GM19468 (cell line): ENCODE results near the gene CSTPP1.
"Not testable (repeated sequence)": the region's sequence is repeated elsewhere in the genome, so short reads cannot be mapped to it uniquely, and the experiment has no call there.

Experiments
- ATAC-seq: cut with Tn5 transposase; IDR thresholded peaks from one replicate; pipeline ENCODE4 v1.9.1; 2021; ENCODE audit warnings: mild to moderate bottlenecking, moderate library complexity, moderate number of reproducible peaks; ENCODE audit not compliant: unreplicated experiment; ENCODE audit errors: extremely low read depth

The CSTPP1 gene

DNA sequence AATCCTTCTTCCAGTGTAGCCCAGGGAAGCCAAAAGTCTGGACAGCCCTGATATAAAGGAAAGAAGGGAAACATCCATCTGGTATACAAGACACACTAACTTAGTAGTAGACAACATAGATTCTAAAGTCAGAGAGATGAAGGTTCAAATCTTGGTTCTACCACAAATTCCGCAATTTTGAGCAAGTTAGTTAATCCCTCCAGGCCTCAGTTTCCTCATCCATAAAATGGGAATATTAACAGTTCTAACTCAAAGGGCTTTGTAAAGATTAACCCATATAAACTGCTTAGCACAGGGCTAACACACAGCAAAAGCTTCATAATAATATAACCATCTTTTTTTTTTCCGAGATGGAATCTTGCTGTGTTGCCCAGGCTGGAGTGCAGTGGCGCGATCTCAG is 29.0 kb upstream of the CSTPP1 start:
- ATAC-seq, result no peak

DNA sequence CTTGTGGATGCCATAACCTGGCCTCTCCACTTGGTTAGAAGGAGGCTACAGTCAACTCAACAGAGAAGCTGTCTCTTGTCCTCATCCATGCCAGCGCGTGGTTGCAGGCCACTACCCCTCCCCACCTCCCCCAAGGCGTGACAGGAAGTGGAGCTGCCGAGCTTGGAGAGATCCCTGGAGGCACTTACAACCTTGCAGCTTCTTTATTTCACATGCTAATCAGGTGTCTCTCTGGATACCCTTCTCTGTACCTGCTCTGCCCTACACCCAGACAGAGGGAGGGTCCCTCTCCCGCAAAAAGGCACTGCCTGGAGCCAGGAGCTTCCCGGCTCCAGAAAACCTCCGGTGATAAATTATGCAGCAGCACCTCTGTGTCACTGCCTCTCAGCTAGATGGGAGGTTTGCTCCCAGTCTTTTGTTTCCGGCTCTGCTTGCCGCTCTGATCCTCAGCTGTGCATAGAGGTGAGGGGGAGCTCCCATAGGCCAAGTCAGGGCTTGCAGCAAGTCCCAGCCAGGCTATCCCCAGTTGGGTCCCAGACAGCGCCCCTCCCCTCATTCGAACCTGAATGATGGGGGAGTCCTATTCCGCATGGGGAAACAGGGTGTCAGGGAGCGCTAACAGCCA is 23.9 kb upstream of the CSTPP1 start:
- no peak for ATAC-seq

DNA sequence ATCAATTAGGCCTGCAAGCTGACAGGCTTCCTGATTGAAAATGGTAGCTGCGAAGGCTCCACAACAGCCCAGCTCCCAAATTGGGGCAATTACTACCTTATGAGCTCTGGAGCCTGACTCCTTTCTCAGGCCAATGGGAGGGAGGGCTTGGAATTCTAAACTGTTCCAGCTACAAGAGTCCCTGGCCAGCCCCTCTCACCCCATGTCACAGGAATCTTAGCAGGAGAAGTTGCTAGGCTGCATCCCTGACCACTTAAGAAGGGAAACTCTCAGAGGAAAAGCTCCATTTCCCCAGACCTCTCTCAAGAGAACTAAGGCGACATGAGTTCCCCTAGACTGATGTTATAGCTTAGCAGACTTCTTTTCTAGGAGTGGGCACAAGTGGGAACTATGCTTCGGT is 23.1 kb upstream of the CSTPP1 start:
- ATAC-seq, result no peak

DNA sequence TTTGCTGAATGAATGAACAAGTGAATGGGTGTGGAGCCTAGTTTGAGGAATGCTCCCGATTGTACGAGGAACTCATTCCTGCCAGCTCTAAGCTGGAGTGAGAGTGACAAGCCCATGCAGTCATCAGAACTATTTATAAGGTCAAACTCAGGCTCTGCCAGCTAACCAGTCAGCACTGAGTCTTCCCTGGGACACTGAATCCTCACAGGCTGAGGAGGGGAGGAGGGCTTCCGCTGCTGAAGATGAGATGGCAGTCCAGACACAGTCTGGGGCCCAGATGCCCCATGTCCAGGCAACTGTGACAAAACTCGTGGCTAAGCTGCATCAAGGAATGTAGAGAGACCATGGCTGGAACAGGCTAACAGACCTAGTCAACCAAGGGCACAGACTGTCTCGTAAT is 22.2 kb upstream of the CSTPP1 start:
- no peak for ATAC-seq

DNA sequence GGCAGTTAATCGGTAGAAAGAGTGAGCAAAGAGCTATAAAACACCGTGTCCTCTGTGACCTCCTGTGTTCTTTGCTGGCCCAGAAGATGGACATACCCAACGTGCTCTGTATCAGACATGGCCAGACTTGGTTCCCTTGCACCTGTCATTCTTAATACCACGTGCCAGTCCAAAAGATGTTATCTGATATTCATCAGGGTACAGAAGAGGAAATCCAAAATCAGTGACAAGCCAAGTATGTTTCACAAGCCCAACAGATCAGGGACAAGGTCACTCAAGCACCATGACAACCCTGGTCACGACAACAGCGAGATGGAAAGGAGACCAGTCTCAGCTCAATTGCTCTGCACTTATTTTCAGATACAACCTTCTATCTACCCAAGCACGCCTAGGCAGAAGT is 21.7 kb upstream of the CSTPP1 start:
- no peak for ATAC-seq

DNA sequence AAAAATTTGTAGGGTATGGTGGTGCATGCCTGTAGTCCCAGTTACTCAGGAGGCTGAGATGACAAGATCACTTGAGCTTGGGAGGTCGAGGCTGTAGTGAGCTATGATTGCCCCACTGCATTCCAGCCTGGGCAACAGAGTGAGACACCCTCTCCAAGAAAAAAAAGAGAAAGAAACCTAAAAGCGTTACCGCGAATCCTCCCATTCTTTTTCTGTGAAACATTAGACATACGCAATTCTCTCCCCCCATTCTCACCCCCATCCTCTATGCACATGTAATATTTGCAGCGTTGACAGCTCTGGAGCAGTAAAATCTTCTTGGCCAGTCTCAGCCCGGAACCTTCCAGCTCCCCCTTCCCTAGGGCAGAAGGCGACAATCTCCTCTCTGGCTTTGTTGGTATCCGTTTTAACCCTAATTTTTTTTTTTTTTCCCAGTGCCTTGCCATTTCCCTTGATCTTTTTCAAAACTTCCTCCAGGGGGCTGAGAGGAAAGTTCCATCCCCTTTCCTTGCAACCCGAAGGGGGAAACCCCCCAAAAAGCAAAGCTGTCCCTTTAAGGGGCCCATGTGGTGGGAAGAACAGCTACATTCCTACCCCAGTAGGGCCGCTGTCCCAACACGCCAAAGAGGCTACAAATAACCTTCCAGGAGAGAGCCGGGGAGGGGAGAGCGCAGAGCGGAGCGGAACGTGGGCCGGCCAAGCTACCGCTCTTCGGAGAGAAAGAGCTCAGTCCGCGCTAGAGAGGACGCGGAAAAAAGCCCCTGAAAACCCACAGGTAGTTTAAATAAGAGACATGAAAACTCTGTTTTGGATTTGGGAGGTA is 20.1 kb upstream of the CSTPP1 start:
- ATAC-seq, result no peak

DNA sequence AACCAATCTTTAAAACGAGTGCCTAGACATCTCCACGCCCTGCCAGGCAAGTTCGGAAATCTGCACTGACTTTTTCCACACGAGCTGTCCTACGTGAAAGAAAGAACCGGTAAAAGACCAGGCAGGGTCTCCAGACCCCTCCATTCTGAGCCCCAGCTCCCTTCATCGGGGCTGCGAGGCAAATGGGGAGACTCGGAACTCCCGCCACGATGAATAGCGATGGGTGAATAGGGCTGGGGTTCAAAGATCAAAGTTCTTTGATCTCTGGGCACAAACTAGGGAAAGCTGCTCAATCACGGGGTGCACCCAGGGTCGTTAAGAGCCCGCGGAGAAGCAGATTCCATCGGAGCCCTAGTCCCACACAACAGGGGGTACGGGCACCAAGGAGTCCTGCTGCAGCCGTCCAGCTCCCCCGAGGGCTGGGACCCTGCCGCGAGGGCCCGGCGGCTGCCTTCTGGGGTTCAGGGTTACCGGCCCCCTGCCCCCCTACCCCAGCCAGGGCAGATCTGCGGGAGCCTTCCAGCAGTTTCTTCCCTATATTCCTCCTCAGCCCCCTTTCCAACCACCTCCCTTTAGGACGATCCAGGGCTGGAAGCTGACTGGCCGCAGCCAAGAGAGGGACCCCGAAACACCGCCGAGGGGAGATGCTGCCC is 19.3 kb upstream of the CSTPP1 start:
- ATAC-seq, result no peak

DNA sequence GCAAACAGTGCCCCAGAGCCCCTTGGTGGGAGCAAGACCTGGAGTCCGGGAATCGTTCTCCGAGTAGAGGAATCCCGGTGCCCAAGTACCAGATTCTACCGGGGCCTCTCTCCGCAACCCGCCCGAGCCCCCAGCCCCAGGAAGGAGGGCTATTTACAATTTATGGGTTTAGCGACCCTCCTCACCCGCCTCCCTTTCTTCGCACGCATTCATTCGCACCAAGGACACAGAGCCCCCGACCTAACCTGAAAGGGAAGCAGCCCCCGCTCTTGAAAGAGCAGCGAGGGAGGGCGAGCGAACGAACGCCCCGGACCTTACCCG is 18.8 kb upstream of the CSTPP1 start:
- no peak for ATAC-seq

DNA sequence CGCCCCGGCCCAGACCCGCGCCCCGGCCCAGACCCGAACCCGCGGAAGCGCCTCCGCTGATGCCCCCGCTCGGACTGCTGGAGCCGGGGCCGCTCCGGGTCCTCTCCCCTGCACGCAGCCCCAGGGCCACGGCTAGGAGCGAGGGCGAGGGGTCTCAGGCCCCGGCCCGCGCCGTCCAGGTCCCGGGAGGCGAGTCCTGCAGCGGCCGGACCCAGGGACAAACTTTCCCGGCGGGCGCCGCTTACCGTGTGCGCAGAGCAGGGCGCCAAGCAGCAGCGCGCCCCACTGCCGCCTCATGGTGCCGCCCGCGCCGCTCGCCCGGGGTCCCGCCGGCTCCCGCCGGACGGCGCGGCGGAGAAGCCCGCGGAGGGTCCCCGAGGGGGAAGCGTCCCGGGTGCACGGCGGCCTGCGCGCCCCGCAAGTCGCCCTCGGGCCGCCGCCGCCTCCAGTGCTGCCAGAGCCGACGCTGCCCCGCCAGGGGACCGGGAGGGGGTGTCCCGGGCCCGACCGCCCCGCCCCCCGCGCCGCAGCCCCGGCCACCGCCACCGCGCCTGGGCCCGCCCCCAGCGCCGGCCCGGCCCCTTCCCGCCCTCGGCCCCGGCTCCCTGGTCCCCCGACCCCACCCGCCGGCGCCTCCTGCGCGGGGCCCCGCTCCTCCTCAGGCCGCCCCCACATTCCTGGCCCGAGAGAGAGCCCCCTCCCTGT is 18.3 kb upstream of the CSTPP1 start, which contains the start of gene LRP4:
Gene LRP4, minus strand, starts transcription at position 468 of the 705 bp plus-strand sequence. Its CDS starts 171 bp downstream, at position 297.
- ATAC-seq, result no peak

DNA sequence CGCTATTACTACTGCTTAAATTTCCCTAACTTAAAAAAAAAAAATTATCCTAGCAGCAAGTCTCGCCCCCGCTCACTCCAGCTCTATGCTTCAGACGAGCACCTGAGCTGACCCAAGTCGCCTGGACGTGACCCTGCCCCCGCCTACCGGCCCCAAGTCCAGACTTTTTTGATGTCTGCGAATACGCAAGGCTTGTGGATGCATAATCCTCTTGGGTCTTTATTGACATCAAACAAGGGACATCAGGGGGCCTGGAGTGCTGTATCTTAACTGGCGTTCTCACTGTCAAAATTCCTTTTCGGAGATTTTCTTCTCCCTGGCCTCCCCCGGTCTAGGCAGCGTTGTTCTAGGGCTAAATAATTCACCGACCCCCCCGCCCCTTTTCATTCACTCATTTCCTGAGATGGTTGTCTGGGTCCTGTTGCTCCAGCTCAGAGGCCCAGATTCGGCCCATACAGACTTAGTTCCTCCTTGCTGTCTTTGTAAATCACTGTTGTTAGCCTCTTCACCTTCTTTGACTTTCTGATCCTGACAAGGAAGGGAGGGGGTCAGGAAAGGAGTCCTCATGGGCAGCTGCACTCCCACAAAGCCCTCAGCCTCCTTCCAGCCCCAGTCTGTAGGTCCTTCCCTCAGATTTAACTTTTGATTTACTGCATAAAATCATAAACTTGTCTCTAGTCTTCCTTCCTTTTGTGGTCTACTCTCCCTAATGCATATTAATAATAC is 17.6 kb upstream of the CSTPP1 start:
- no peak for ATAC-seq

DNA sequence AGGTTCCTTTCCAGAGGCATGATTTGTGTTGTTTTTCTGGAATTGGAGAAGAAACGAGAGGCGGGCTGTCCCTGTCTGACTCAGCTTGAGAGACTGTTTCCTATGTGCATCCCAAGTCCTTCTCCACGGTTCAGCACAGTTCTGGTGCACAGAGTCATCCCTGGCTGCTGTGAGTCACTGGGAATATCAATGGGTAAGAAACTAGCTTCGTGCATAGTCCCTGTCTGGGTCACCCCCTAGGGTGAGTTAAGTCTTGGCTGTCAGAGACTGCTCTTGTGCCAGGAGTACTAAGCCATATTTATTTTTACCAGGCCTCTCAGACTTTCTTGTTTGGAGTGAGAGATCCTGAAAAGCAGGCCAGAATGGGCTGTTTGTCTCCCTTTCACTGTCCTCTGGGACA is 15.8 kb upstream of the CSTPP1 start:
- ATAC-seq, result no peak

DNA sequence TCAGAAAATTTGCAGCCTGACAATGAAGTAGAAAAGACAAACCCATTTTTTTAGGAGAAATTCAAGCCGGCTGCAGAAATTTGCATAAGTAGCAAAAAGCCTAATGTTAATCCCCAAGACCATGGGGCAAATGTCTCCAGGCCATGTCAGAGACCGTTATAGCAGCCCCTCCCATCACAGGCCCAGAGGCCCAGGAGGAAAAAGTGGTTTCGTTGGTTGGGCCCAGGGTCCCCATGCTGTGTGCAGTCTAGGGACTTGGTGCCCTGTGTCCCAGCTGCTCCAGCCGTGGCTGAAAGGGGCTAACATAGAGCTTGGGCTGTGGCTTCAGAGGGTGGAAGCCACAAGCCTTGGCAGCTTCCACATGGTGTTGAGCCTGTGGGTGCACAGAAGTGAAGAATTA is 8.6 kb upstream of the CSTPP1 start:
- ATAC-seq, result not testable (repeated sequence)

DNA sequence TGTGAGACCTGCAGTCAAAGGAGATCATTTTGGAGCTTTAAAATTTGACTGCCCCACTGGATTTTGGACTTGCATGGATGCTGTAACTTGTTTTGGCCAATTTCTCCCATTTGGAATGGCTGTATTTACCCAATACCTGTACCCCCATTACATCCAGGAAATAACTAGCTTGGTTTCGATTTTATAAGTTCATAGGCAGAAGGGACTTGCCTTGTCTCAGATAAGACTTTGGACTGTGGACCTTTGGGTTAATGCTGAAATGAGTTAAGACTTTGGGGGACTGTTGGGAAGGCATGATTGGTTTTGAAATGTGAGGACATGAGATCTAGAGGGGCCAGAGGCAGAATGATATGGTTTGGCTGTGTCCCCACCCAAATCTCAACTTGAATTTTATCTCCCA is 7.9 kb upstream of the CSTPP1 start:
- not testable (repeated sequence) for ATAC-seq

DNA sequence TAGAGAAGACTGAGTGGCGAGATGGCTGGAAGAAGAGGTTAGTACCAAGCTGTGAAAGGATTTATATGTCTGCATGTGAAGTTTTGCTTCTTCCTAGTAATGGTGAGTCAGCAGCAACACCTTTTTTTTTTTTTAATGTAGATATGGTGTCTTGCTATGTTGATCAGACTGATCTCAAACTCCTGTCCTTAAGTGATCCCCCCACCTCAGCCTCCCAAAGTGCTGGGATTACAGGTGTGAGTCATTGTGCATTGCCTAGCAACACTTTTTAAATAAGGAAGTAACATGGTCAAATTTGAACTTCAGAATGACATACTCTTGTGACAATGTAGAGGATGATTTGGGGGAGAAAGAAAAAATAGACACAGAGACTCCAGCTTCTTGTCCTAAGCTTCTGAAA is 6.5 kb upstream of the CSTPP1 start:
- ATAC-seq, result no peak

DNA sequence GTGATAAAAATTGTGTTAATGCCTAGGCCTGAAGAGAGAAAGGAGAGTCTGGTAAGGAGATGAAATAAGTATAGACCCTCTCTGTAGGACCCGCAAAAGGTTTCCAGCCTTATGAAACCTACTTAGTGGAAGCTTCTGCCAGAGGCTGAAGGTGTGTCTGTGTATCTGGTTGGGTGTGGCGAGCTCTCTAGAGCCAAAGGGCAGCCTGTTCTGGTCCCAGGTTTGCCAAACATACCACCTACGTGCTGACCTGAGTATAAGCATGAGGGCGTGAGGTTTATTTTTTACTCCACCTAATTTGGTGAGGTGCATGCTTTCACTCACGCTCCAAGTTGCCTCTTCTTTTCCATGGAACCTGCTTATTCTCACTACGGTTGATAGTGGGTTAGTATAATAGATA is 5.6 kb downstream of the CSTPP1 start:
- no peak for ATAC-seq

DNA sequence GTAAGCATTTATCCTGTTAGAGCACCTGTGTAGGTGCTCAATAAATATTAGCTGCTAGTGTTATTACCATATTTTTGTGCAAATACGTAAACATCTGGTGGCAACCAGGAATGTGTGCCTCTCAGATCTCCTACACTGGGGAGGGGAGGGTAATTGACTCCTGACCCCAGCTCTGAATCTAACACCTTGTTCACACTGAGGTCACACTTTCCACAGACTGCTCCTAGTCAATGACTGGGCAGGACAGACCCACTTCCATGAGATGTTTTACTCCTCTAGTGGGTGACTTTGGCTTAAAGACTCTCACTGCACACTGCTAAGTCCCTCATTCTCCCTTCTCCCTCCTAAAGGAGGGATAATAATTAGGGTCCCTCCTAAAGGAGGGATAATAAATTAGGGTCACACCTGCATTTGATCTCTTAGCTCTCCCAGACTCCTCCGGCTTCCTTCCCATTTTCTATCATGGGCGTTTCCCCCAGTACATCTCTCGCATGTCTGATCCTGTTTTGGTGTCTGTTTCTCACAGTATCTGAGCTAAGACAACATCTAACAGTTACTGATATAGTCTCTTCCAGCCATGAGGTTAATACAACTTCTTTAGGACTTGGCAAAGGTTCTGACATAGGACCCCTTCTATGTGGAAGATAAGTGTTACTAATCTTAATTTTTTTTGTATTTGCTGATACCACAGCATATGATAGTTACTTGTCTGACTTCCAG is 8.0 kb downstream of the CSTPP1 start:
- ATAC-seq, result no peak

DNA sequence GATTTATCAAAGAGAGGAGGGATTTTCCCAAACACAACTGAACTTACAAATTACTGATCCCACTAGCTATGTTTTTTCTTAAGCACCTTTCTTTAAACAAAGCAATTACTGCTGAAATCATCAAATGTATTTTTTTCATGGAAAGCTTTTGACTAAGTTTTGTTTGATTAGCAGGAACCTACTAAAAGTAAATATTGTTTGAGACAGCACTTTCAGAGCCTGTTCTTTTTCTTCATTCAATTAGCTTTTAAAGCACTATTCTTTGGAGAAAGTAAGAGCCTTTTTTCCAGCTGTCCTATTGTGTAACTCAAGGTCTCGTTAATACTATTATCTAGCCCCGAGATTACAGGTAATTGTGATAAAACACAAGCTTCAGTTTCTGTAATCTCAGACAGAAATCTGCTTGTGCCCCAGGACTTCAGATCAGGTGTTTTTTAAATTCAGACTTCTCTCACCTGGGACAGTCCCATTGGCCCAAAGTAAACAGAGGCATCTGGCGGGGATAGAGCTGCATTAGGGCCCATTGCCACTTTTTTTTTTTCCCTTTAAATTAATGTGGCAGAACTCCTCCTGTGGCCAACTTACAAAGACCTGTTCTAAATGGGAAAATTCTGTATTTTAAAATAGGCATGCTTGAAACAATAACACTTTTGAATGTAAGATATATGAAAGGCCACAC is 11.0 kb downstream of the CSTPP1 start:
- no peak for ATAC-seq

DNA sequence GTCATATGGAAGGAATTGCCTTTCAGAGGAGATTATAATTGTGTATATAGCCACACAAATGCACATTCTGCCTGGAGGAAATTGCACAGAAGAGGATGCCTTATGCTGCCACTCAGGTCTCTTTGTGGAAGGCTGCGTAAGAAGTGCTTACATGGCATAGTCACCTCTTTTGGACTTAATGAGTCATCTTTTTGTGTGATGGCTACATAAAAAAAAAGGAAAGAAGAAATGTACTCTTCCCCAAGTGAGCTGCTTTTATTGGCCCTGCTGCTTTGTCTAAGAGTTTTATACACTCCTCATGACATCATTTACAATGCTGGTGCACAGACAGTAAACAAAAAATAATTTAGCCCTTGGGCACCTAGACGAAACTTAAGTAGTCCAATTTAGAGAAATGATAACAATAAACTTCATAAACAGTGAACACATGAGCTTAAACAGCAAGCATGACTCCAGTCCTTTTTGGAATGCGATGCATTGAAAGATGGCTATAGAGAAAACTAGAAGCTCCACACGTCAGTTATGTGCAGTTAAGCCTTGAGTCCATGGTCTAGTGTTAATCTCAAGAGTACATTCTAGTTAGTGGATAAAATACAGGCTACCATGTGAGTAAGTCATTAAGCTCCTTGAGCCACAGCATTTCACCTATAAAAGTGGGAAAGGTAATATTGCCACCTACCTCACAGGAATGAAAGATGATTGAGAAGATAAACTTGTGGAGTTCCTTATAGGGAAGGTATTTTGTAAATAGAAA is 12.0 kb downstream of the CSTPP1 start:
- no peak for ATAC-seq
